GM18498 (cell line): Measurements from ENCODE around the gene ABHD12B.
"Not testable (repeated sequence)": the region's sequence is repeated elsewhere in the genome, so short reads cannot be mapped to it uniquely, and the experiment has no call there.

Experiments
- ATAC-seq: cut with Tn5 transposase; IDR thresholded peaks from one replicate; pipeline ENCODE4 v1.9.1; 2021; ENCODE audit warnings: mild to moderate bottlenecking, moderate library complexity; ENCODE audit not compliant: unreplicated experiment

Gene ABHD12B

GRCh38 chr14:50932156-50932555 lies 60.3 kb downstream of the ABHD12B start:
- no peak for ATAC-seq

- ATAC-seq = no peak
Observed at GRCh38 chr14:50932592-50933495, 61.0 kb downstream of the ABHD12B start.

DNA sequence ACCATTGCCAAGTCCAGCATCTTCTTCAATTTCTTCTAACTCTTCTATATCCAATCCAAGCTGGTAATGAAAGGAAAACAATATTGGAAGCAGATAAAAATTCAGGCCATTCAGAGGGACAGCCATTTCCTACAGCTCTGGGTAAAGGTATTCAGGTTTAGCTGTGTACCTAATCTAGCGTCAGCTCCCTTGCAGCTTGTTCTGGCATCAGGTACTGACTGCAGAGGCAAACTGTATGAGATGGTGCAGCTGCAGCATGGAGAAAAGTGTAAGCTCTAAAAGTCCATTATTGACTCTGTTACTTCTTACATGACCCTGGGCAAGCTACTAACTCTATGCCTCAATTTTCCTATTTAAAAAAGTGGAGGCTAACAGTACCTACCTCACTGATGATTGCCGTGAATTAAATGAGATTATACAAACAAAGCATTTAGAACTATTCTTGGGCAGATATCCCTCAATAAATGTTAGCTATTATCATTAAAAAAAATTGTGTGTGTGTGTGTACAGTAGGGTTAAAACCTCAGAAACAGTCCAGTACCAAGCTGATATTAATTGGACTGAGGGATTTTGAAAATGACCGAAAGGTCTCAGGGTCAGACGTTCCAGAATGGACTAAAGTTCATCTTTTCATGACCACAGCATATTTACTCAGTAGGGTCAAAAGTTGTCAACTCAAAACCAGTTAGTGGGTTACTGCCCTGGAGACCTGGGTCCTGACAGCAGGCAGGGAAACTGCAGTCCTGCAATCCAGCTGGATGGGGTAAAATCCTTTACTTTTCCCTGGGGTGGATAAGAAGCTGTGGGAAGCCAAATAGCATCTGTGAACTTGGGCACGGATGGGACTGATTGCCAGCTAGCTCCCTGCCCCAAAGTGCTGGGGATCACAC lies 63.5 kb downstream of the ABHD12B start:
- no peak for ATAC-seq

GRCh38 chr14:50936016-50936340 lies 64.1 kb downstream of the ABHD12B start:
- ATAC-seq = no peak

DNA sequence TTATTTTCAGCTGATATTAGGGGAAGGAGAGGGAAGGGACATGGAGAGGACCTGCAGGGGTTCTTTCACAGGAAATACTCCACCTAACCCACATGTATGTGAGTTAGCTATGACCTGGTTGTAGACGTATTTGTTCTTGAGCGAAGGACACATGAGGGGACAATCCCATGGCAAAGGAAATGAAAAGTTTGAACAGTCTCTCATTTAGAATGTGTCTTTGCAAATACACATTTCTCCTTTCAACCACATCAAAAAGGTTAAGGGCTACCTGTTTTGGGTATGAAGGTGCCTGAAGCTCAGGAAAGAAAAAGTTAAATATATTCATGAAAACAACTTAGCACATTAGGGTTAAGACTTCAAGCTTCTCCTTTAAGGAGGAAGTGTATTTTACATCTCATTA lies 65.0 kb downstream of the ABHD12B start:
- ATAC-seq = no peak

- no peak for ATAC-seq
Observed at GRCh38 chr14:50937325-50937724, 65.5 kb downstream of the ABHD12B start.

- ATAC-seq = no peak
Observed at GRCh38 chr14:50937800-50938199, 65.9 kb downstream of the ABHD12B start.

DNA sequence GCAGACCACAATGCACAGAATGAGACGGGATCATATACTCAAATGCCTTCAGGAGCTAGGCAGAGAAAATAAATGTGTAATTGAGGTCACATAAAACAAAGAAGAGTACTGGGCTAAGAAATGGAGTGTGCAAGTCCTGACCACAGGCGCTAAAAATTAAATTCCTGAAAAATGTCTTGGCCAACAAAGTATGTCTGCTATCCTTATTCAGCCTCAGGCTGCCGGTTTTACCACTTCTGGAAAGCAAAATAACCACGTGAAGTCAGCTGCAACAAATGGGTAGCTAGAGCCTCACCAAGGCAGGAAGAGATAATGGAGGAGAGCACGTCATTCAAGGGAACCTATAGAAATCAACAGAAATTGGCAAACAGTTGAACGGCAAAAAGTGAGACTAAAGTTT lies 69.3 kb downstream of the ABHD12B start:
- ATAC-seq = no peak

DNA sequence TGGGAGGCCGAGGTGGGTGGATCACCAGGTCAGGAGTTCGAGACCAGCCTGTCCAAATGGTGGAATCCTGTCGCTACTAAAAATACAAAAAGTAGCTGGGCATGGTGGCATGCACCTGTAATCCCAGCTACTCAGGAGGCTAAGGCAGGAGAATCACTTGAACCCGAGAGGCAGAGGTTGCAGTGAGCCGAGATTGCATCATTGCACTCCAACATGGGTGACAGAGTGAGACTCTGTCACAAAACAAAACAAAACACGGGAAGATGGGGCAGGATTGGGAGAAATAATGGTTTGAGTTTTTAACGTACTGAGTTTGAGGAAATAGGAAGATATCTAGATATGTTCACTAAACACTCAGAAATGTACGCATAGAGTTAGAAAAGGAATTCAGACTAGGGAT lies 69.8 kb downstream of the ABHD12B start:
- ATAC-seq = not testable (repeated sequence)

- no peak for ATAC-seq
Observed at GRCh38 chr14:50943261-50943942, 71.5 kb downstream of the ABHD12B start.

- peak; percentile 73 for ATAC-seq
Observed at GRCh38 chr14:50943943-50944646, 72.2 kb downstream of the ABHD12B start, which contains the start of gene PYGL. Gene PYGL (minus strand): TSS chr14:50944483. CDS start chr14:50944403, 80 bp downstream.

DNA sequence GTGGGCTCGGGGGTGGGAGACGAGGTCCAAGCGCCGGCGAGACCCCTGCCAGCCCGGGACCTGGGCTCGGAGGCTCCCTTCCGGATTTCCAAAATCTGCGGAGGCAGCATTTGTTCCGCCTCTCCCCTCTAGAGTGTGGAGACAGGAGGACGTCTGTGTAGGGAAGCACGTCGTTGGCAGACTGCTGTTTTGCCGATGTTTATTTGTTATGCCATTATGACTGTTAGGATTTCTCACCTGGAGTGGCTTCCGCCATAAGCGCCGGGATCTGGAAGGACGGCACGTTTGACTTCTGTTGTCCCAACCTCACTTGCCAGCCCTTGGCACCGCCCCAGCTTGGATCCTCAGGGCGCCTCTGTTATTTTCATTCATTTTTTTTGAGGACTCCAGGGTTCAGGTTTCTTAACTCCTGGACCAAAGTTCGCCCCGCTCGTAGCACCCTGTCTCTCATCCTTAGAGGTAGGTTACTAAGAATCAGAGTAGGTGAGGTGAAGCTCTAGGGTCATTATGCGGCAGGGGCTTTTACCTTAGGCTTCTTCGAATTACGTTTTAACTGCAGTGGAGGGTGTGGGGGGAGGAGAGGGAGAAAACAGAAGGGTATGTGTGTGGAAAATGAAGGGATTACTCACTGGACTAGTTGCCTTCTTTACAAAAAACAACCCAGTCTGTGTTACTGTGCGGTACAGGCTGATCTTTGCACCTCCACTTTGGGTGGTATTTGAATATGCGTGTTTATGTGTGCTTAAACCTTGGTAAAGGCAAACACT lies 73.0 kb downstream of the ABHD12B start:
- ATAC-seq = peak; percentile 22

GRCh38 chr14:50946234-50946935 lies 74.5 kb downstream of the ABHD12B start:
- ATAC-seq = no peak

DNA sequence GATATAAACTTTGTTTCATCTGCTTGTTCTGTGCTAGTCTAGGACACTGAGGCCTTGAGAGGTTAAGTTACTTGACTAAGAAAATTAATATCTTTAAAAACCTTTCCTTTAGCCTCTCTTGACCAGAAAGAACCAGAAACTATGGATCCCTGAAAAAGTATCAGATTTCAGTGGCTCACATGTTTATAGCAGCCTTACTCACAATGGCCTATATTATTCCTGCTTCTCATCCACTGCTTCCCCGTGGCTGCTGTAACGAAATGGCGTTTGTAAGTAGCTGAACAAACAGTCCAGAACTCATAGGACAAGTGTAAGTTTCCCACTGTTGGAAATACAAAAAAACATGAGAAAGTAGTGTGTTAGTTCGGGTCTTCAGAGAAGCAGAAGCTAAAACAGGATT lies 75.6 kb downstream of the ABHD12B start:
- no peak for ATAC-seq

GRCh38 chr14:50948205-50948604 lies 76.4 kb downstream of the ABHD12B start:
- no peak for ATAC-seq

GRCh38 chr14:50951032-50951431 lies 79.2 kb downstream of the ABHD12B start:
- no peak for ATAC-seq

- no peak for ATAC-seq
Observed at GRCh38 chr14:50953502-50953901, 81.6 kb downstream of the ABHD12B start.
